NB4 (cell line): ENCODE data around the gene ANKRD39.
"Not testable (repeated sequence)": the region's sequence is repeated elsewhere in the genome, so short reads cannot be mapped to it uniquely, and the experiment has no call there.

ENCODE experiments used
- DNase-seq: peaks from one replicate; pipeline ENCODE4 v3.0.0; 2010; ENCODE audit warnings: low read depth
- H3K4me3 ChIP-seq: one replicate; pipeline ENCODE4 v1.5.1; 2011; ENCODE audit warnings: mild to moderate bottlenecking, low read depth, low read length, moderate library complexity
- CTCF ChIP-seq: IDR thresholded peaks from one replicate; pipeline ENCODE4 v1.5.1; 2012; ENCODE audit warnings: low read depth, low read length
- MAX ChIP-seq: IDR thresholded peaks from 2 replicates; pipeline ENCODE4 v1.6.1; 2011; ENCODE audit warnings: low read depth, low read length
- MYC ChIP-seq: IDR thresholded peaks from 2 replicates; pipeline ENCODE4 v1.6.1; 2011; ENCODE audit warnings: low read depth, low read length
- POLR2A ChIP-seq: IDR thresholded peaks from 2 replicates; pipeline ENCODE4 v1.6.1; 2011; ENCODE audit warnings: mild to moderate bottlenecking; ENCODE audit not compliant: insufficient read length; ENCODE audit errors: extremely low read depth

Gene ANKRD39

GRCh38 chr2:96808176-96808837 is 49.5 kb downstream of the ANKRD39 start:
- TF ChIP-seq POLR2A = no peak
- H3K4me3 ChIP-seq = no peak overlapping the region
- no peak for DNase-seq

GRCh38 chr2:96807127-96807471 is 50.7 kb downstream of the ANKRD39 start:
- no peak overlapping the region for H3K4me3 ChIP-seq
- TF ChIP-seq MYC (no peak), MAX (no peak), CTCF (no peak), POLR2A (no peak)
- no peak for DNase-seq

GRCh38 chr2:96806468-96807126 is 51.2 kb downstream of the ANKRD39 start:
- TF ChIP-seq POLR2A (no peak), MYC (no peak), MAX (no peak), CTCF (no peak)
- H3K4me3 ChIP-seq = no peak overlapping the region
- no peak for DNase-seq

GRCh38 chr2:96805946-96806345 is 51.9 kb downstream of the ANKRD39 start:
- not testable (repeated sequence) for H3K4me3 ChIP-seq, DNase-seq

GRCh38 chr2:96804986-96805385 is 52.8 kb downstream of the ANKRD39 start:
- H3K4me3 ChIP-seq = no peak overlapping the region
- no peak for DNase-seq
- TF ChIP-seq MYC = no peak
- no peak for TF ChIP-seq MAX
- TF ChIP-seq CTCF = no peak
- TF ChIP-seq POLR2A = no peak

- H3K4me3 ChIP-seq = no peak overlapping the region
- no peak for TF ChIP-seq MYC
- TF ChIP-seq CTCF = no peak
- no peak for TF ChIP-seq MAX
- no peak for TF ChIP-seq POLR2A
- no peak for DNase-seq
Observed at GRCh38 chr2:96802721-96803120, 55.1 kb downstream of the ANKRD39 start.
